ENCODE results near the gene LRRC59. TPM values are rescaled to one million over a fixed set of nuclear protein-coding genes. Genes with fewer than 3 reads are reported as not detected.

LRRC59 gene
- total and polyA plus RNA-seq, 2 of the 13 experiments (the other 11 are each of a cell fraction or from before 2014, with no cell fraction given) = 87.3 to 222 TPM

- TF ChIP-seq ZNF318 (CRISPR knock-in tag; IDR thresholded peaks at IDR 0.05) (peak; percentile 93), HOXD1 (CRISPR knock-in tag; IDR thresholded peaks at IDR 0.05) (peak; percentile 60; the same call in 1 of the 2 replicates), ZNF180 (CRISPR knock-in tag; IDR thresholded peaks at IDR 0.05; ENCODE audit: borderline replicate concordance, low read depth) (no peak), MXD1 (CRISPR knock-in tag; IDR thresholded peaks at IDR 0.05) (no peak), CREBL2 (CRISPR knock-in tag; IDR thresholded peaks at IDR 0.05; ENCODE audit: borderline replicate concordance) (no peak), ZFP62 (CRISPR knock-in tag; IDR thresholded peaks at IDR 0.05) (no peak), ARNT (IDR thresholded peaks at IDR 0.05) (no peak), LBX2 (CRISPR knock-in tag; IDR thresholded peaks at IDR 0.05; ENCODE audit: borderline replicate concordance) (no peak), ZNF557 (CRISPR knock-in tag; IDR thresholded peaks at IDR 0.05) (peak; percentile 23; the same call in 1 of the 2 replicates), PITX1 (CRISPR knock-in tag; IDR thresholded peaks at IDR 0.05) (peak; percentile 89), U2AF1 (optimal IDR thresholded peaks at IDR 0.05; ENCODE audit: low read depth, low read length) (no peak), NRL (CRISPR knock-in tag; IDR thresholded peaks at IDR 0.05; ENCODE audit: borderline replicate concordance) (no peak), ZNF18 (CRISPR knock-in tag; IDR thresholded peaks at IDR 0.05; ENCODE audit: insufficient replicate concordance) (no peak), ISX (CRISPR knock-in tag; conservative IDR thresholded peaks at IDR 0.05) (no peak), DMAP1 (CRISPR knock-in tag; IDR thresholded peaks at IDR 0.05) (peak; percentile 68; the same call in 1 of the 2 replicates), KDM5B (CRISPR knock-in tag; IDR thresholded peaks at IDR 0.05; ENCODE audit: borderline replicate concordance) (no peak; the same call in 1 of the 2 replicates), MTA1 (CRISPR knock-in tag; IDR thresholded peaks at IDR 0.05; ENCODE audit: borderline replicate concordance) (peak; percentile 89), KDM5A (IDR thresholded peaks at IDR 0.05; ENCODE audit: borderline replicate concordance, low read length) (peak; percentile 23; the same call in 1 of the 2 replicates), ZNF629 (CRISPR knock-in tag; conservative IDR thresholded peaks at IDR 0.05) (peak; percentile 63)
Measured at GRCh38 chr17:50428831-50429424, 31.6 kb upstream of the LRRC59 start (continued).

Measured in HepG2 (cell line).